ENCODE measurements around the gene MRPL47. TPM values are rescaled to one million over a fixed set of nuclear protein-coding genes. Genes with fewer than 3 reads are reported as not detected.
"Not testable (repeated sequence)": the region's sequence is repeated elsewhere in the genome, so short reads cannot be mapped to it uniquely, and the experiment has no call there.

The MRPL47 gene
- 65.1 and 65.5 TPM in 2 replicates for total RNA-seq

DNA sequence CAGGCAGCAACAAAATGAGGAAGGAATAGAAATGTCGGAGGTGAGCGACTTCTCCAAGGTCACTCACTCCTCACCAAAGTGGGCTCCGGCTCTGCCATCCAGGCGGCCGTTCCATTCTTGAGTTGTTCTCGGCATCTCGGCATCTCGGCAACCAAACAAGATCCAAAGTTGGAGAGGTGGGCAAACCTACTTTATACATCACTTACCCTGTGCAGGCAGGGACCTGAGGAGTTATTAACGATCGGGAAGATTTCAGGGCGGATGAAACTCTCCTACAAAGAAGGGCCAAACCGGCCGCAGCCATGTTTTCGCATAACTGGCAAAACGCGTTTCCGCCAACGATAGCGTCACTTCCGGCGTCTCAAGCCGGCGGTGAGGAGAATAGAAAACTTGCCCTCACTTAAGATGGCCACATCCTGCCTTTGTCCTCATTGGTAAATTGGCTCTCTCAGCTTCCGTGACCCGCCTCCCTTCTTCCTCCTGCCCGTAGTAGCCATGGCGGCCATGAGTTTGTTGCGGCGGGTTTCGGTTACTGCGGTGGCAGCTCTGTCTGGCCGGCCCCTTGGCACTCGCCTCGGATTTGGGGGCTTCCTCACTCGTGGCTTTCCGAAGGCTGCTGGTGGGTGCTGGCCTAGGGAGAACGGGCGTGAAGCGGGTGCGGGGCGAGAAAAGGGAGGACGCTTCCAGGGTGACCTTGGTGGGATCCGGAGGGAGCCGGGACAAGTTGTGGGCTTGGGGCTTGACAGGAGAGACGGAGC is at the start of gene MRPL47, which contains the start of gene NDUFB5:
Gene MRPL47, minus strand, starts transcription at position 318 of the 758 bp plus-strand sequence. Its CDS starts 14 bp downstream, at position 304.
Gene NDUFB5, plus strand, starts transcription at position 474 of the 758 bp plus-strand sequence. Its CDS starts 22 bp downstream, at position 496.
- Mint-ChIP-seq H3K27me3 (ENCODE audit: insufficient read depth) (no peaks in the 10 kb centered on the region), H3K4me1 (ENCODE audit: low read depth) (peaks cover 36% of the 10 kb centered on the region), H3K27ac (peak within 1 kb of the TSS; percentile 99), H3K4me3 (peak within 1 kb of the TSS; percentile 97), H3K36me3 (ENCODE audit: low read depth) (peaks cover 21% of the 10 kb centered on the region), H3K9me3 (no peaks in the 10 kb centered on the region)
- DNase-seq (ENCODE audit: low spot score) = peak; percentile 91
- intact Hi-C loops (cut with micrococcal nuclease) = loop anchor here (1.0 to 2.0 kb wide), 7 partner anchors 41 to 1308 kb away; partner anchors contain the start of genes FXR1, MFN1, PIK3CA and TTC14

DNA sequence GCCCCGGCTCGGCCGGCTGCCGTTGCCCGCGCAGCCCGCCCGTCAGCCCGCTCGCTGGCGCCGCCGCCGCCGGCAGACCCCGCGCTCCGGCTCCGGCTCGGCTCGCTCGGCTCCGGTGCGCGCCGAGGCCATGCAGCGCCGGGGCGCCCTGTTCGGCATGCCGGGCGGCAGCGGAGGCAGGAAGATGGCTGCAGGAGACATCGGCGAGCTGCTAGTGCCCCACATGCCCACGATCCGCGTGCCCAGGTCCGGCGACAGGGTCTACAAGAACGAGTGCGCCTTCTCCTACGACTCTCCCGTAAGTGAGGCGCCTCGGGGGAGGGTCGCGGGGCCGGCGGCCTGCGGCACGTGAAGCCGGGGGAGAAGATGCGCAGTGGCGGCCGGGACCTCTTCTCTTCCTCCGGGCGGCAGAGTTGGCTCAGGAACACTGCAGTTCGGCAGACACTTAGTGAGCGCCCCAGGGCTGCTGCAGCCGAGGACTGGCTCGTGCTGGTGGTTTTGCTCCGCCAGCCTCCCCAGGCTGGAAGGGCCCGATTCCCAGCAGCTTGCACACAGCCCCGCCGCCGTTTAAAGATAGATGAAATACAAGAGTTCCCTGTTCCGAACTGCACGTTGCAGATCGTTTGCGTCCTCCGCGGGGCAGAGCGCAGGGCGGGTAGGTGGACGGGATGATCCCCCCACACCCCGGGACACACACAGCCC is 48.8 kb upstream of the MRPL47 start:
- peak overlapping the region; percentile 87 for H3K27ac Mint-ChIP-seq
- intact Hi-C loops (cut with micrococcal nuclease) = loop anchor here (2.0 to 10.0 kb wide), 5 partner anchors 201 to 1260 kb away; partner anchors contain the start of genes FXR1, GNB4, PIK3CA and ZNF639
- H3K4me3 Mint-ChIP-seq = peak overlapping the region; percentile 93
- peaks cover 27% of the 10 kb centered on the region for H3K4me1 Mint-ChIP-seq (ENCODE audit: low read depth)
- peaks cover 9% of the 10 kb centered on the region for H3K27me3 Mint-ChIP-seq (ENCODE audit: insufficient read depth)
- H3K9me3 Mint-ChIP-seq = no peaks in the 10 kb centered on the region
- peak; percentile 57 for DNase-seq (ENCODE audit: low spot score)
- H3K36me3 Mint-ChIP-seq (ENCODE audit: low read depth) = peaks cover 2% of the 10 kb centered on the region

DNA sequence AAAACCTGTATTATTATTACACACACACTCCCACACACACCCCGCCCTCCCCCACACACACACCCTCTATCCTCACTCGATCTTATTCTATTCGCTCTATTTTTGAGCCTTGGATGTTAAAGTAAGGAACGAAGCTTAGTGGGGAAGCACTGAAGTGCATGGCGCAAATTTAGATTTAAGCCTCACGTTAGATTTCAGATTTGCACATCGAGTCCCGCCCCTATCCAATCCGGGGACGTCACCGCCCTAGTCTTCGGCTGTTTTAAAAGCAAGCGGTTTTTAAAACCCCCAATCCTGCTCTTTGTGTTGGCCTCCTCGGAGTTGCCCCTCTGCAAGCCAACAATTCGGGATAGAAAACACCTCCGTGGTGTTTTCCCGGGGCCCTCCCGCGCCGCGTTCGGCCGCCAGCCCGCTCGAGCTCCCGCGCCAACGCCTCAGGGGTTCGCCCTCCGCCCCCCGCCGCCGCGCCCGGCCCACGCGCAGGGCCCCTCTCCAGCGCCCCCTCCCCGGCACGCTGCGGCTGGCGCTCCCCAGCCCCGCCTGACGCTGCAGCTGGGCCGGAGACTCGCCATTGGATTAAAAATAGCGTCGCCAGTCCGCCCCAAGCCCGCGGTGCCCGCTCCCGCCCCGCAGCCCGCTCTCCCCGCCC is 48.1 kb upstream of the MRPL47 start, which contains the start of gene USP13:
Gene USP13, plus strand, starts transcription at position 594 of the 649 bp plus-strand sequence. CDS start 186 bp downstream, outside the sequence.
- Mint-ChIP-seq H3K4me1 (ENCODE audit: low read depth) (peaks cover 27% of the 10 kb centered on the region), H3K4me3 (peak within 1 kb of the TSS; percentile 93), H3K9me3 (no peaks in the 10 kb centered on the region), H3K36me3 (ENCODE audit: low read depth) (peaks cover 2% of the 10 kb centered on the region), H3K27me3 (ENCODE audit: insufficient read depth) (peaks cover 11% of the 10 kb centered on the region), H3K27ac (peak within 1 kb of the TSS; percentile 87)
- intact Hi-C loops (cut with micrococcal nuclease) = loop anchor here (1.0 to 10.0 kb wide), 7 partner anchors 43 to 1260 kb away; partner anchors contain the start of genes FXR1, GNB4, PIK3CA and ZNF639
- peak; percentile 42 for DNase-seq (ENCODE audit: low spot score)

DNA sequence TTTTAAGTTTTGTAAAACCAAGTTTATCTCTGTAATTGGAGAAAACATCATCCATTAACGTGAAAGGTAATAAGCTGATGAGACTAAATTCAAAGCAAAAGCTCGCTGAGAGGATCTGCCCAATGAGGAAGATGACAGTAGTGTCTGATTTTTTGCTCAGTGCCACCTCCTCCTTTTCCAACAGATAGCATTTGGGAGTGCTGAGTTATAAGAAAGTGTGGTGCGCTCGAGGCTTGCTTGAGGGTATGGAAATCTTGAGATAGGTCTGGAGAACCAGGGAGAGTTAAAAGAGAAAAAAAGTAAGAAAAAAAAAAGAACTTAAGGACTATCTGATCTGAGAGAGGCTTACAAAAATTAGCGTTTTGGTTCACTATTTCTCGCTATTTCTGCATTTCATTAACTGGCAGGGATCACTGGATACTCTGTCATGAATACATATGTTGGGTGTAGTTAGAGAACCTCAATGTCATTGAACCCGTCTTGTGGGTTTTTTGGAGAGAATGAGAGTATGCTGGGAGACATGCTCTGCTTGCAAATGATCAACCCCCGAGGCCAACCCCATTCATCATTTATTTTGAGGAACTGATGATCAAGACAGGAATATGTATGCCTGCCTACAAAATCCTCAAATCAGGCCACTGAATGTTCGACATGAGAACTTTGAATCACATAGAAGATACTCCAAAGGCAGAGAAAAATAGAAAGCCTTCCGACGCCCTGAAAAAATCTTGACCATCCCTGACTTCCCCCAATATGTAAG is 47.4 kb upstream of the MRPL47 start:
- H3K4me1 Mint-ChIP-seq (ENCODE audit: low read depth) = peaks cover 27% of the 10 kb centered on the region
- peaks cover 11% of the 10 kb centered on the region for H3K27me3 Mint-ChIP-seq (ENCODE audit: insufficient read depth)
- no peak for DNase-seq (ENCODE audit: low spot score)
- H3K9me3 Mint-ChIP-seq = no peaks in the 10 kb centered on the region
- intact Hi-C loops (cut with micrococcal nuclease) = loop anchor here (1.0 to 10.0 kb wide), 7 partner anchors 43 to 1261 kb away; partner anchors contain the start of genes FXR1, GNB4, PIK3CA and ZNF639
- H3K36me3 Mint-ChIP-seq (ENCODE audit: low read depth) = peaks cover 2% of the 10 kb centered on the region
- peak overlapping the region; percentile 72 for H3K27ac Mint-ChIP-seq
- H3K4me3 Mint-ChIP-seq = peak overlapping the region; percentile 80

DNA sequence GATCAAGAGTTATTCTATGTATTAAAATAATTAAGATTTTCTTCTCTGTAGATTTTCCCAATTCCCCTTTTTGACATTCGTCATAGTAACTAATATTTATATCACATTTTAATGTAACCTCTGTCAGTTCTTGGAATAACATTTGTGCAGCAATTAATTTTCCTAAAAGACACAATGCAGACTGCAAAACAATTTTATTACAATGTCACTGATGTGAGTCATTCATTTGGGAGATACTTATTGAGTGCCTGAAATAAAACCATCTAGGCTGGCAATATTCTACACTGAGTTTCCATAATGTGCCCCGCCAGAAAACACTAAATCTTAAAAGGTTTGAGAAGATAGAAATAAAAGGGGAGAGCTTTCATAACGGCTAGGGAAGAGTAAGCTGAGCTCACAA is 41.7 kb upstream of the MRPL47 start:
- intact Hi-C loops (cut with micrococcal nuclease) = no loop called here
- Mint-ChIP-seq H3K4me1 (ENCODE audit: low read depth) (no peaks in the 10 kb centered on the region), H3K36me3 (ENCODE audit: low read depth) (no peaks in the 10 kb centered on the region)

DNA sequence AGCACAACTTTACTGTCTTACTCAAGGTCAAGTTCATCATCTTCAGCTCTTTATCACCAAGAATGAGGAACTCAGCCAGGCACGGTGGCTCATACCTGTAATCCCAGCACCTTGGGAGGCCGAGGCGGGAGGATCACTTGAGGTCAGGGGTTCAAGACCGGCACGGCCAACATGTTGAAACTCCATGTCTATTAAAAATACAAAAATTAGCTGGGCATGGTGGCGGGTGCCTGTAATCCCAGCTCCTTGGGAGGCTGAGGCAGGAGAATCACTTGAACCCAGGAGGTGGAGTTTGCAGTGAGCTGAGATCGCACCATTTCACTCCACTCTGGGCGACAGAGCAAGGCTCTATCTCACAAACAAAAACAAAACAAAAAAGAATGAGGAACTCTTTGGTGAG is 39.4 kb upstream of the MRPL47 start:
- DNase-seq (ENCODE audit: low spot score); H3K36me3 Mint-ChIP-seq (ENCODE audit: low read depth); H3K27me3 Mint-ChIP-seq (ENCODE audit: insufficient read depth); intact Hi-C loops (cut with micrococcal nuclease); H3K4me1 Mint-ChIP-seq (ENCODE audit: low read depth); H3K27ac Mint-ChIP-seq; H3K9me3 Mint-ChIP-seq; H3K4me3 Mint-ChIP-seq: not testable (repeated sequence)

More for the DNA sequence above, 41.7 kb upstream of the MRPL47 start:
- H3K9me3 Mint-ChIP-seq = no peaks in the 10 kb centered on the region
- DNase-seq (ENCODE audit: low spot score) = no peak
- no peak overlapping the region for H3K27ac Mint-ChIP-seq
- H3K27me3 Mint-ChIP-seq (ENCODE audit: insufficient read depth) = peaks cover 4% of the 10 kb centered on the region
- H3K4me3 Mint-ChIP-seq = no peak overlapping the region

DNA sequence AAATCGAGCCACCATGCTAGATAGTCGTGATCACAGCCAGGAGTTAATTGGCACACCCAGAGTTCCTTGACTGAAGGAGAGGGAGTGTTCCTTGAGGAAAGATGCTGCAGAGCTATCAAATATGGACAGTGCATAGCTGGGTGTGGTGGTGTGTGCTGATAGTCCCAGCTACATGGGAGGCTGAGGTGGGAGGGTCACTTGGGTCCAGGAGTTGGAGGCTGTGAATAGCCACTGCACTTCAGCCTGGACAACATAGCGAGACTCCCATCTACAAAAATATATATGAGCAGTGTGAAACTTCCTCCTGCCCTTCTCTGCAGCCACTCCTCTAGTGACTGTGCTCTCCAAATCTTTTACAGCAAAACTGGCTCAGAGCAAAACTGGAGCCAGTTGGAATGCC is 38.4 kb upstream of the MRPL47 start:
- Mint-ChIP-seq H3K4me3 (no peak overlapping the region), H3K9me3 (no peaks in the 10 kb centered on the region), H3K27ac (no peak overlapping the region), H3K36me3 (ENCODE audit: low read depth) (no peaks in the 10 kb centered on the region), H3K4me1 (ENCODE audit: low read depth) (no peaks in the 10 kb centered on the region), H3K27me3 (ENCODE audit: insufficient read depth) (peaks cover 3% of the 10 kb centered on the region)
- DNase-seq (ENCODE audit: low spot score) = no peak
- intact Hi-C loops (cut with micrococcal nuclease) = no loop called here

DNA sequence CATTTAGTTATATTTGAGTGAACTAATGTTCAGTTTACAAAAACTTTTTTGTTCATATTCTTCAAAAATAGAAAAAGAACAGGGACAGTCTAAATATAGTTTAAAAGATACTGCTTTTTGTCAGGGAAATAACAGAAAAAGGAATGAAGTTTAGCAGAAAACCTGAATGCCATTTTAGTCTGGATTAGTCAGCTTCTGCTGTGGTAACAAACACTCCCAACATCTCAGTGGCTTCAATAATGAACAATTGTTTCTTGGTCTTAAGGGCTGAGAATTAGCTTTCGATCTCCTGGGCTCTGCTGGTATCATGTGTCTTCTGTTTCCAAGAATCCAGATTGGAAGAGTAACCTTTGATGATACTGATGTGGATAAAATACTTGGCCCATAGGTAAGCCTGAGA is 36.0 kb upstream of the MRPL47 start:
- no peak overlapping the region for H3K4me3 Mint-ChIP-seq
- H3K27me3 Mint-ChIP-seq (ENCODE audit: insufficient read depth) = peaks cover 2% of the 10 kb centered on the region
- H3K36me3 Mint-ChIP-seq (ENCODE audit: low read depth) = no peaks in the 10 kb centered on the region
- no peaks in the 10 kb centered on the region for H3K9me3 Mint-ChIP-seq
- intact Hi-C loops (cut with micrococcal nuclease) = no loop called here
- DNase-seq (ENCODE audit: low spot score) = no peak
- no peaks in the 10 kb centered on the region for H3K4me1 Mint-ChIP-seq (ENCODE audit: low read depth)
- no peak overlapping the region for H3K27ac Mint-ChIP-seq

DNA sequence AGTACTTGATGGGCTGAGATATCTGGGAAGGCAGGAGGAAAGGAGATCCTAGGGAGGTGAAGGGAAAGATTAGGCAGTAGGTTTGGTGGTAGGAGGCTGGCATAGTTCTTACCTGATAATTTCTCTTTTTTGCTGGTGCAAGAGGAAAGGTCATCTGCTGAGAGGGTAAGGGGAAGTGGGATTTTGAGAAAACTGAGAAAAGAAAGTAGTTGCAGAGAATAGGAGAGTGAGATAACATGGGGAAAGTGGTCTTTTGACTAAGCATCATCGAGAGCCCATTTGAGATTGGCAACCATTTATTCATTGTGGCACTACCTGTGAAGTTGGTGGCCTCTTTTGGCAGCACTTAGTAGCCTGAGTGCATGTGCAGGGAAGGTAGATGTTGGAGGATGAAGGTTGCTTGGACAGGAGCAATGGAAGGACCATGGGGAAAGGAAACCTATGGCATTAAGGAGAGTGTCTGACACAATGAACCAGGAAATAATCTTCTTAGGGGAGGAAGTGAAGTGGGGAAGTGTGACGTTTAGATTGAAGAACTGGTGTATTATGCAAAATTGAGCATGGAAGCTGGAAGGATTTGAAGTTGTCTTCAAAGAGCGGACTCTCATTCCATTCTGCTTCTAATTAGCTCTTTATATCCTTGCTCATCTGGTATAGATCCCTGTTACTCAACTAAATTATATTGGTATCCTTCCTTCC is 26.5 kb upstream of the MRPL47 start:
- H3K27me3 Mint-ChIP-seq (ENCODE audit: insufficient read depth) = no peaks in the 10 kb centered on the region
- peaks cover 3% of the 10 kb centered on the region for H3K36me3 Mint-ChIP-seq (ENCODE audit: low read depth)
- no peaks in the 10 kb centered on the region for H3K9me3 Mint-ChIP-seq
- no peaks in the 10 kb centered on the region for H3K4me1 Mint-ChIP-seq (ENCODE audit: low read depth)
- DNase-seq (ENCODE audit: low spot score) = no peak
- H3K4me3 Mint-ChIP-seq = no peak overlapping the region
- intact Hi-C loops (cut with micrococcal nuclease) = no loop called here
- H3K27ac Mint-ChIP-seq = no peak overlapping the region

DNA sequence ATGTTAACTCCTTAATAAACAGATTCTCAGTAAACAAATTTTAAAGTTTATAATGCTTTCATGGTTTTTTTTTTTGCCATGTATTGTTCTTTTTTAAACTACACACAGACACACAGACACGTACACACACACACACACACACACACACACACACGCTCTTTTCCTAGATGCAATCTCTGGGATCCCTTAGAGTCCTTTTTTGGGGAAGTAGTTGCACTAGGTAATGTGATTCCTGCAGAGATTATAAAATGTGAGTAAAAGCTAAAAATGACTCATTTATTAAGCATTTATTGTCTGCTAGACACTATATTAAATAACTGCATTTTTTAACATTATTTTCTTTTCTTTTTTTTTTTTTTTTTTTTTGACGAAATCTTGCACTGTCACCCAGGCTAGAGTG is 20.0 kb upstream of the MRPL47 start:
- intact Hi-C loops (cut with micrococcal nuclease) = no loop called here
- no peaks in the 10 kb centered on the region for H3K9me3 Mint-ChIP-seq
- no peak for DNase-seq (ENCODE audit: low spot score)
- no peaks in the 10 kb centered on the region for H3K4me1 Mint-ChIP-seq (ENCODE audit: low read depth)
- H3K4me3 Mint-ChIP-seq = no peak overlapping the region
- no peaks in the 10 kb centered on the region for H3K27me3 Mint-ChIP-seq (ENCODE audit: insufficient read depth)
- peaks cover 43% of the 10 kb centered on the region for H3K36me3 Mint-ChIP-seq (ENCODE audit: low read depth)
- no peak overlapping the region for H3K27ac Mint-ChIP-seq

DNA sequence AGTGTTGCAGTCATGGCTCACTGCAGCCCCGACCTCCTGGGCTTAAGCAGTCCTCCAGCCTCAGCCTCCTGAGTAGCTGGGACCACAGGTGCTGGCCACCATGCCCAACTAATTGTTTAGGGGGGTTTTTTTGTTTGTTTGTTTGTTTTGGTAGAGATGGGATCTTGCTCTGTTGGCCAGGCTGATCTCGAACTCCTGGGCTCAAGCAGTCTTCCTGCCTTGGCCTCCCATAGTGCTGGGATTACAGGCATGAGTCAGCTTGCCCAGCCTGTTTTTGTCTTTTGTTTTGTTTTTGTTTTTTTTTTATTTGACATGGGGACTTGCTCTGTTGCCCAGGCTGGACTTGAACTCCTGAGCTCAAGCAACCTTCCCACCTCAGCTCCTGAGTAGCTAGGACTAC is 17.6 kb upstream of the MRPL47 start:
- H3K4me1 Mint-ChIP-seq (ENCODE audit: low read depth) = no peaks in the 10 kb centered on the region
- no peaks in the 10 kb centered on the region for H3K9me3 Mint-ChIP-seq
- no peak overlapping the region for H3K4me3 Mint-ChIP-seq
- H3K27me3 Mint-ChIP-seq (ENCODE audit: insufficient read depth) = no peaks in the 10 kb centered on the region
- DNase-seq (ENCODE audit: low spot score) = no peak
- H3K27ac Mint-ChIP-seq = no peak overlapping the region
- intact Hi-C loops (cut with micrococcal nuclease) = no loop called here
- H3K36me3 Mint-ChIP-seq (ENCODE audit: low read depth) = peaks cover 55% of the 10 kb centered on the region

All from activated T-helper 1 cell treated with anti-CD3 and anti-CD28 coated beads, Interleukin-12 subunit alpha, Interleukin-12 subunit beta, Interleukin-2, Interleukin-4 antibody, amounts not matched to agents 30 ng/mL and 10 ng/mL and 1 ng/mL, durations not matched to agents 14 hours and 24 hours and 36 hours (primary cell).